Renal pelvis (tissue), 4 donors: ENCODE data around the gene CDK11A. TPM values are rescaled to one million over a fixed set of nuclear protein-coding genes. Genes with fewer than 3 reads are reported as not detected.
"Not testable (repeated sequence)": the region's sequence is repeated elsewhere in the genome, so short reads cannot be mapped to it uniquely, and the experiment has no call there.

Experiments
- DNase-seq: peaks from one replicate; pipeline ENCODE4 v3.0.0-alpha.2; 2013
- polyA plus RNA-seq, 3 donors: library from polyadenylated mRNA; unstranded; fragments of 120-200 nt; gene quantifications; one replicate each; pipeline ENCODE4 v1.2.1, GENCODE V29; 2013; ENCODE audit not compliant: insufficient read length in 3 of 3

Gene CDK11A
- polyA plus RNA-seq, 3 donors, result 33.5 to 41.9 (median 35.7) TPM

DNA sequence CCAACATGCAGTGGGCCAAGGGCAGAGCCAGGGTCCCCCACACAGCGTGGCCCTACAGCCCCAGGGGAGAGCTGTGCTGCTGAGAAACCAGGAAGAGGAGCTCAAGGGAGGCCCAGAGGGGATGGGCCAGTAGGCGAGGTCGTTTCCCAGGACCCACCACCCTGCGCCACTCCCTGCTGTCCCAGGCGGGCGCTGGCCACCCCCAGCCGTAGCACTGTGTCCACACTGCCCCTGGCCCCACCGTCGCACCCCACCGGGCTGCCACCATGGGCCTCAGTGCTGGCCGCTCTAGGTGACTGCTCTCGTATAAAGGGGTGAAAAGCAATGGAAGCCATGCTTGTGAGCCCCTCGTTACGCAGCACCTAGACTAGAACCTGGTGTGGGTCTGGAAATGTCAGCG is 31.7 kb upstream of the CDK11A start:
- no peak for DNase-seq

DNA sequence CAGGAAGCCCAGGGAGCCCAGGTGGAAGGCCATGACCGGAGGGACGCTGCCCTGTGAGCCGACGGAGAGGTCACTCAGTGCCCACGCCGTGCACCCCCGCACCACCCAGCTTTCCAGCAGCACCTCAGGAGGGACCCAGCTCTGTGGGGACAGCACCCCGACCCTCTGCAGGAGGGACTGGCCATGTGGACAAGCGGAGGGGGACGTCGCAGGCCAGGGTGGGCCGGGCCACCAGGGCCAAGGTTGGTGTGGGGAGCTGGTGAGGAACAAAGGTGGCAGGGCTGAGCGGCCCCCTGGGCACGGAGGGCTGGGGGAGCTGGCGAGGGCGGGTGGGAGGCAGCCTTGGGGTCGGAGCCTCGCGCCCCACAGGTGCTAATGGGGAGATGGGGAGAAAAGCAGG is 31.3 kb upstream of the CDK11A start:
- DNase-seq, result no peak

DNA sequence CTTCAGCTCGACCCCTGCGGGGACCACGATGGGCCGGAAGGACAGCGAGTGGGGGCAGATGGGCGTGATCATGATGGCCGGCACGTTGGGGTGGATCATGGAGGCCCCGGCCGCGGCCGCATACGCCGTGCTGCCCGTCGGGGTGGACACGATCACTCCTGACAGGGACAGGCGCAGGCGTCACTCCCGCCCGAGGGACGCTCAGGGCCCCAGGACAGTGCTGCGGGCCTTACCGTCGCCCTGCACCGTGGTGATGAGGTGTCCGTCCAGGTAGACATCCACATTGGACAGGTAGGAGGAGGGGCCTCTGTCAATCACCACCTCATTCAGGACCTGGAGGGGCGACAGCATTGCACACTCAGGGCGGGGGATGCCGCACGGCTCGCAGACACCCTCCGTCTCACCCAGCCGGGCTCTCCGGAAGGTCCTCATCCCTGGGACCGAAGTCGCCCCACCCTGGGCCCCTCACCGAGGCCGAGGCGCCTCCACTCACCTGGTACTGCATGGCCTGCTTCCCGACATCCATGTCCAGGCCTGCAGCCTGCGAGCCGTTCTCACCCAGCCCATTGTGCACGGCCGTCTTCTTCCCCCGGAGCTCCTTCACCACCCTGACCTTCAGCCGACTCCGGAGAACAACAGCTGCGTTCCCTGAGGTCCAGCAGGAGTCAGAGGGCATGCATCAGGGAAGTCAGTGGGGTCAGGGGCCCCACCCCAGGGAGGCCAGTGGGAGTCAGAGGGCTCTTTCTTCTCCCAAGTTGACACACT is 30.1 kb upstream of the CDK11A start:
- DNase-seq, result no peak

DNA sequence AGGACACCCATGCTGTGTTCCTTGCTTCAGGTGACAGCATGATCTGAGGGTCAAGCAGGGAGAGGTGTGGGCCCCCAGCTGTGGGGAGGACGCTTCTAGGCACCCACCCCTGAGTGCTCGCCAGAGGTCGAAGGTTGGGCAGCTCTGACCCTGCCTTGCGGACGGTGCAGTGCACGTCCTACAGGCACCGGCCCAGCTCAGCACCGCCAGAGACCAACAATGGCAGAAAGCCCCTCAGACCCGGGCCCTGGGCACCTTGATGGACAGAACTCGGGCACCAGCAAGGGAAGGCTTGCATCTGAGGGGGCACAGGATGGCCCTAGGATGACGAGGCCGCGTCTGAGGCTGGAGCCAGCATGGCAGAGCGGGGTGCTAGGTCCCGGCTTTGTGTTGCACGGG is 29.4 kb upstream of the CDK11A start:
- no peak for DNase-seq

GRCh38 chr1:1752636-1753606 is 28.8 kb upstream of the CDK11A start:
- DNase-seq, result no peak

DNA sequence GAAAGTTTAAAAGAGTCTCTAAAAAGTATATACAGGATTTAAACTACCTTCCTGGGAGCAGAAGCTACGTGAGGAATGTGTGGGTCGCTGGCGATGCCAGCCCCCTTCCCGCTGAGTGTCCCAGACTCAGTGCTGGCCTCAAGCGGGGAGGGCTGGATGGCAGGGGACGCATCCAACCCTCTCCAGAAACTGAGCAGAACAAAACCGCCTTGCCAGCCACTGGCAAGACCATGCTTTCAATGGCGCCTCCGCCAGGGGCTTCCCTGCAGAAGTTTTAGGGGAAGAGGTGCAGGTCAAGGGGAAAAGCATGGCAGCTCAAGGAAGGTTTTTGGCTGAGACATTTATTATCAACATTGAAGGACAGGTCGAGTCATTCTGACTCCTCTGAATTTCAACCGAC is 28.0 kb upstream of the CDK11A start:
- DNase-seq, result no peak

DNA sequence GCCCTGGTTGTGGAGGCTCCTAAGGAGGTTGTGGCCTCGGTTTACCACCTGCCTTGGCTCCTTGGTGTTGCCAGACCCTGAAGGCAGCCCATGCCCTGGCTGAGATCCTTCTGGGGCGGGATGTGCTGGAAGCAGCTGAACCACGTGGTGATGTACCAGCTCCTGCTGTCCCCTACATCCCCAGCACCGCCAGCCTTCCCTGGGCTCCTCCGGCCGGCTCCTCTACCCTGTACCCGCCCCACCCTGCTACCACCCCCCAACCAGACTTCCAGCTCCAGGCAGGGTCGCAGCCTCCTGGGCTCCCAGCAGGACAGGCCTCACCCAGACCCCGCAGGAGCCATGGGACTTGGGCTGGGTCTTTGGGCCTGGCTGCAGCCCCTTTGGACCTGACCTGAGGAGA is 25.8 kb upstream of the CDK11A start:
- DNase-seq, result not testable (repeated sequence)

GRCh38 chr1:1748686-1749321 is 24.6 kb upstream of the CDK11A start:
- DNase-seq, result no peak

- DNase-seq, result not testable (repeated sequence)
These were observed 22.4 kb upstream of the CDK11A start for GRCh38 chr1:1746566-1746909.

DNA sequence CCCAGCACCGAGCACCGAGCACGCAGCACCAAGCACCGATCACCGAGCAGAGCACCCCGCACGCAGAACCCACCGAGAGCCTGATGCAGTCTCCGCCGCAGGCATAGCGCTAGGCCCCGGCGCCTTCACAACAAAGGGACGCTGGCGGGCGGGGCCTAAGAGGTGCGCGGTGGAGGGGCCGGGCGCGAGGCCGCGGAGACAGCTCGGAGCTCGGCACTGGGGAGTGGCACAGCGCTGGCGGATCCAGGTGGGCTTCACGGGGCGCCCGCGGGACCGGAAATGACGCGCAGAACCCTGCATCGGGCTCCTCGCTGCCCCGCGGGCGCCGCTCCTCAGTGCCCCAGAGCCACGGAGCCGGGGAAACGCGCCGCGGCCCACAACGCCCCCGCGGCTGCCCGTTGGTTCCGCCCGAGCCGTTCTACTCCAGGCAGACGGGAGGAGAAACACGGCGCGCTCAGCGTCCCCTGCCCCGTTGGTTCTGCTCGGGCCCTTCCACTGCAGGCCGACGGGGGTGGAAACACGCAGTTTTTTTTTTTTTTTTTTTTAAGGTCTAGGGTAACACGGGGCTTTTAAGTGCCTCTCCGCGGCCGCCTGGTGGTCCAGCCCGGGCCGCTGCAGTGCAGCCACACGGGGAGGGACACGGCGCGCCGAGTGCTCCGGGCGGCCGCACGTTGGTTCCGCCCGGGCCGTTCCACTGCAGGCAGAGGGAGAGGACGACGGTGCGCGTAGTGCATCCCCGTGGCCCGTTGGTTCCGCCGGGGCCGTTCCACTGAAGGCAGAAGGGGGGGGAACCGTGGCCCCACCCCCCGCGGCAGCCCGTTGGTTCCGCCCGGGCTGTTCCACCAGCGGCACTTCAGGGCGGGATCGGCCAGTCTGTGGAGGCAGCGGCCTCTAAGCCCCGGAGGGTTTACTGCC is 21.8 kb upstream of the CDK11A start:
- peak; percentile 55 for DNase-seq

GRCh38 chr1:1742529-1742928 is 18.4 kb upstream of the CDK11A start:
- not testable (repeated sequence) for DNase-seq

DNA sequence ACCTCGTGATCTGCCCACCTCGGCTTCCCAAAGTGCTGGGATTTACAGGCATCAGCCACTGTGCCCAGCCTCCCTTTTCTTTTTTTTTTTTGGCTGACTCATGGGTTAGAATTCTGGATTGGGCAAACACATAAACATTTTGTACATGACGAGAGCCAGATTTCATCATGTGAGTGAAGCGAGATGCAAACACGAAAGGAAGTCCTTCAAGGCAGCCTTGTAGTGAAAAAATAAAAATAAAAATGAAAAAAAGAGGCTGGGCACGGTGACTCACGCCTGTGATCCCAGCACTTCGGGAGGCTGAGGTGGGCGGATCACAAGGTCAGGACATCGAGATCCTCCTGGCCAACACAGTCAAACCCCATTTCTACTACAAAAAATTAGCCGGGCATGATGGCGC is 16.9 kb upstream of the CDK11A start:
- not testable (repeated sequence) for DNase-seq

- DNase-seq, result not testable (repeated sequence)
These were observed 14.7 kb upstream of the CDK11A start for GRCh38 chr1:1738799-1739337.

DNA sequence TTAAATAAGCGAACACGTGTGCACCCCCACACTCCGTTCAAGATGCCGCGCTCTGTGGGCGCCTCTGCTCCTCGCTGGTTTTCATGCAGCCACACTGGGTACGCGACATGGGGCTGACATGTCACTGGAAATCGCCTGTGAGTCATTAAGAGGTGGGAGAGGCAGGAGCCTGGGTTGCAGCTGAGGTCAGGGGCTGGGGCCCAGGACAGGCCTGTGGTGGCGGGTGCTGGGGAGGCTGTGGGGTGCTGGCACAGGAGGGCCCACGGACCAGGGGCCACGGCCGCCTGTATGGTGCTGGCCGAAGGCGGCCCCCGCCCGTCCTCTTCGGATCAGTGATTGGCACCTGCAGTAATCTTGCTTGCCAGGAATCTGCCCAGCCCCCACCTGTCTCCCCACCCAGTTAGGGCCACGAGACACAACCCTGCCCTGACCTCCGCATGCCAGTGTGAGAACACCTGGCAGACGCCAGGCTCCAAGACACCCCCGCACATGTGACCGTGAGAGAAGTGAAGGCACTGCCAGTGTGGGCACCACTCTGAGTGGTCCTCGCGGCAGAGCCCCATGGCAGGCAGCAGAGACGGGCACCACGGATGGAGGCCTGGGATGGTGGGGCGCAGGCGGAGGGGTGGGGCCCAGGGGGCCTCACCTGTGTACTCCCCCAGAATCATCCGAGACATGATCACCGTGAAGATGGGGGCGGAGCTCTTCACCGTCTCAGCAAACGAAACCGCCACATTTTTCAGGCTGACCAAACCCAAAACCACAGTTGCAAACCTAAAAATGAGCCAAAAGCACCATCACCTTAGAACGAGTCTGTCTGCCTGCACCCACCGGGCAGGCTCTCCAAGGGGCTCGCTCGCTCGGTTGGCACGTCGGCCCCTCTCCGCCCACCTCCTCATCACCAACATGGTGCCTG is 13.8 kb upstream of the CDK11A start:
- DNase-seq, result not testable (repeated sequence)

GRCh38 chr1:1732381-1732780 is 8.2 kb upstream of the CDK11A start:
- DNase-seq, result no peak

- DNase-seq, result no peak
These were observed 6.7 kb upstream of the CDK11A start for GRCh38 chr1:1730870-1731269.

GRCh38 chr1:1730230-1730629 is 6.1 kb upstream of the CDK11A start:
- DNase-seq, result not testable (repeated sequence)

GRCh38 chr1:1729116-1729816 is 5.1 kb upstream of the CDK11A start:
- DNase-seq, result not testable (repeated sequence)

GRCh38 chr1:1728308-1729005 is 4.3 kb upstream of the CDK11A start:
- not testable (repeated sequence) for DNase-seq
